Pulmonary artery endothelial cell (primary cell): ENCODE results near the gene SEC61A1. TPM values are rescaled to one million over a fixed set of nuclear protein-coding genes. Genes with fewer than 3 reads are reported as not detected.

Experiments
- DNase-seq: peaks from one replicate; pipeline ENCODE4 v3.0.0-alpha.2; 2011; ENCODE audit warnings: low read depth, low spot score
- total RNA-seq: library from RNA; depleted of rRNA; stranded (reverse); fragments of >200 nt; gene quantifications from 2 replicates; pipeline ENCODE4 v1.2.3, GENCODE V29; 2014

SEC61A1 gene
- 248 and 301 TPM in 2 replicates for total RNA-seq

GRCh38 chr3:128051837-128052594 lies at the start of gene SEC61A1:
Gene SEC61A1 (plus strand): TSS chr3:128052437. CDS start chr3:128052553, 116 bp downstream.
- DNase-seq: peak; percentile 75

DNA sequence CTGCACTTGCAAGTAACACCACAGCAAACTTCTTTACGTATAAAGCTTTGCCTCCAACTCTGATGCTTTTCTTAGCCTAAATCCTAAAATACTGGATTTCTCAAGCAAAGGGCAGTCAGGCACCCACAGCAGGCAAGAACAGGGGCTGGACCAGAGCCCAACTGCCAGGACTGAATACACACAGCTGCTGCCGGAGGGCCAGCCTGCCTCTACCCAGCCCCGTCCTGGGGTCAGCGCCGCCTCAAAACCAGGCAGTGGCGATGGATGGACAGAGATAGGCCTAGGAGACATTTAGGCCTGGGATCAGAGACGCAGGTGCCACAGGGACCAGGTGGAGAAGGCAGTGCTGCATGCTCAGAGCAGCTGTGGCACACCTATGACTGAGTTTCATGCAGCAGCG lies 47.6 kb upstream of the SEC61A1 start:
- no peak for DNase-seq

DNA sequence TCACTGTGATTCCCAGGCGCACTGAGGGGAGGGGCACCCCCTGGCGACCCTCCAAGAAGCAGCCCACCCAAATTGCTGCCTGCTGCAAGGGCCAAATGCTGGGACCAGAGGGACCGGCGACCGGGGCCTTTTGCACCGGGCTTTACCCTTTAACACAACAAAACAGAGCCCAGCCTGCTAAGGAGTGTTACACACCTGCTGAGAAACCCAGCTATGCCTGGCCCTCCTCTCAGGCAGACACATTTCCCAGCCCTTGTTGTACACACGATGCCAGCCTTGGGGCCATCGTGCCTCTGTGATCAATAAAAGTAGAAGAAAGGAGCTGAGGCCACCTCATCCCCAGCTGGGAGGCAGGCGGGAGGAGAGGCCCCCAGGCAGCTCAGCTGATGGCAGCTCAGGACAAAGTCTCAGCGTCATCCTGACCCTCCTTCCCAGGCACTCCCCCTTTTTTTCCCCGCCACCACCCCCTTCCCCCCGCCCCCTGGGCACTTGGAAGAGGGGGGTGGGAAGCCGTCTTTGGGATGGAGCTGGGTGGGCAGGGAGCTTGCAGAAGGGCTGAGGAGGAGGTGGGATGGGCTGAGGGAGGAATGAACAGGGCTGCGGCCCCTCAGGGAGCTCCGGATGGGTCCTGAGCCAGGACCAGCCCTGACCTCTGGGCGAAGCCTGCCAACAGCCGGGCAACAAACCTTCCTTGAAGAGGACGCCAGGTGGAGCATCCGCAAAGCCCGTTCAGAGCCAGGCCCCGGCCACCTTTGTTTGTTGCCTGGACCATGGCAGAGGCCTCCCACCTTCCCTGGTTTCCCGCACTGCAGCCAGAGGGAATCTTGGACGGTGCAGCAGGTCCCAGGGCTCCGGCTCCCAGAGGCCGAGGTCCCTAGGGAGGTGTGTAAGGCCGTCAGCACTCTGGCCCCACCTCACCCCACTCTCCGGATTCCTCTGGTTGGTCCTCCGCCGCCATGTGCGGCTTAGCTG lies 45.9 kb upstream of the SEC61A1 start:
- DNase-seq: no peak

GRCh38 chr3:128007033-128007424 lies 45.2 kb upstream of the SEC61A1 start:
- DNase-seq: no peak

DNA sequence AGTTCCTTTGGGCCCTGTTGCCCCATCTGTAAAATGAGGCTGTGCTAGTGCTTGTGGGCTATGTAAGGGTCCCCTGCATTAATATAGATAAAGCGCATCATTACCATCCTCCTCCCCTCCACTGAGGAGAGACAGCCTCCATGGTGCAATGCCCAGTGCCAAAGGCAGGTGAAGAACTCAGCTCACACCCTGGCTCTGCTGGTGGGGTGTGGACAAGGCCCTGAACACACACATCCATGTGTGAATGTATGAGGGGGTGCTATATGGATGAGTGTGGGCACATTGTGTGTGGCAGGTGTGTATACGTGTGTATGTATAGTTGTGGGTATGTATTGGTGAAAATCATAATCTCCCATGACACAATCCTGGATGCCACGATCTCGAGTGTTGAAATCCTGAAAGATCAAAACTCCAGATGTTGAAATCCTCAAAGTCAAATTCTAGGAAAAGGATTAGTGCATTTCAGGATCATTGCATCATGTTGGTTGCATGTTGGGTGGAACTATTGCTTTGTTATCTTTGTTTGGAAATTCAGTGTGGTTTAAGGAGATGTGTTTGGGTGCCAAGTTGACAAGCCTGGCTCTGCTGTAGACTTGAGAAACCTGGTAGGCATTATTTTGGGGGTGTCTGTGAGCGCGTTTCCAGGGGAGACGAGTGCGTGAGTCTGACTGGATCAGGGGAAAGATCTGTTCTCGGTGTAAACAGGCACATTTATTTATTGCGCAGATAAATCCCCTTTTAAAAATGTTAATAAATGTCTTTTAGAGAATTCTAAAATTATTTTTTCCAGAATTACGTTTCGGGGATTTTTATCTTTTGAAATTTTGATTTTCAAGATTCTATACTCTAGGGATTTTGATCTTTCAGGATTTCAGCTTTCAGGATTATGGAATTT lies 42.0 kb upstream of the SEC61A1 start:
- DNase-seq: no peak

GRCh38 chr3:128011140-128011539 lies 41.1 kb upstream of the SEC61A1 start:
- no peak for DNase-seq

- no peak for DNase-seq
These were observed 40.2 kb upstream of the SEC61A1 start for GRCh38 chr3:128012050-128012449.

DNA sequence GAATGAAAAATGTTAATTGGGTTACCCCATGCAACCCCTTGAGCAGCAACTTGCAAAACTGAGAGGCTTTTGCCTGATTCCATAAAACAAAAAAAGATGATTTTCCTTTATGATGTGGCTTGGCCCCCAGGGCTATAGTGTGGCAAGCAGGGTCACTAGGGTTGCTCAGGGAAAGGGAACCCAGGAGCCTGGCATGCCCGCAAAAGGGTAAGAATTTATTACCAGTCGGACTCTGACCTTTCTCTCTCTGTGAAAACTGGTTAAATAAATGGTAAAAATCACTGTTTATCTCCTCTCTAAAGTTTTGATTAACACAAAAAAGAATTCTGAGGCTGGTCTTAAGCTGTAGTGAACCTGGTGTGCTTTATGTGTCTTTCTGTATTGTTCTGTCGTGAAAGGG lies 37.7 kb upstream of the SEC61A1 start:
- no peak for DNase-seq

DNA sequence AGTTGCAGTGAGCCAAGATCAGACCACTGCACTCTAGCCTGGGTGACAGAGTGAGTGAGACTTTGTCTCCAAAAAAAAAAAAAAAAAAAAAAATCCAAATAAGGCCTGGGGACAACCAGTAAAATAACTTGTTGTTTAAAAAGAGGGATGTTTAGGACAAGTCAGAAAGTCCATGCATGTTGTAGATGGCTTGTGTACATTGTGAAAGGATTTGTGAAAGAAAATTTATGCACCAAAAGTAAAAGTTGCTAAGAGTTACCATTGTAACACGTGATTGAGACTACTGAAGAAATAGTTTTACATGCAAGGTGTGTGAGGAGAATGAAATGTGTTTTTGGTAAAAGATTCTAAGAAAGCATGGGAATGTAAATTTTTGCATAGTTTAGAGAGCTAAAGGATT lies 35.7 kb upstream of the SEC61A1 start:
- DNase-seq: no peak

GRCh38 chr3:128021768-128022372 lies 30.4 kb upstream of the SEC61A1 start:
- no peak for DNase-seq

DNA sequence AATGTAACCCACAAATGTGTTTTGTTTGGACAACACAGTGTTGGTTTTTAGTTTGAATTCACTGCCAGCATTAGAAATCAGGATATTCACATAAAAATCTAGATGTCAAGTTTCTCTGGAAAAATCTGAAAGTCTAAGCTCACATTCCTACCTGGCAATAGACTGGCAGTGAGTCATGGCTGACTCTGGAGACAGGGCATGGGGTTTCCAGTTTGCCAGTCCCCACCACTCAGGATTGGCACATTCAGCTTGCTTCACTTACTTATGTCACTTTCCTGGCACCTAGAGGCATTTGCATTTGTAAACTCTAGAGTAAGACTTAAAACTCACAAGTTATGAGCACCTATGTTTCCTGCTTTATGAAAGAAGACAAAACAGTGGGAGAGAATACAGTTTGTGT lies 19.1 kb upstream of the SEC61A1 start:
- no peak for DNase-seq

- no peak for DNase-seq
These were observed 16.1 kb upstream of the SEC61A1 start for GRCh38 chr3:128036119-128036518.

DNA sequence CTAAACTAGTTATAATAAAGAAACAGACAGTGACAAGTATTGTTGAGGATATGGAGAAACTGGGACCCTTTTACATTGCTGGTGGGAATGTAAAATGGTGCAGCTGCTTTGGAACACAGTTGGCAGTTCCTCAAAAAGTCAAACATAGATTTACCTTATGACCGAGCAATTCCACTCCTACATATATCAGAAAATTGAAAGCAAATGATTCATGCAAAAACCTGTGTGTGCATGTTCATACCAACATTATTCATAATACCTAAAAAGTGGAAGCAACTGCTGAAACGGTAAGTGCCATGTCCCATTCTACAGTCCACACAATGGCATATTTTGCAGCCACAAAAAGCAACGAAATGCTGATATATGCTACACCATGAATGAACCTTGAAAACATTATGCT lies 12.2 kb upstream of the SEC61A1 start:
- no peak for DNase-seq

GRCh38 chr3:128040660-128041059 lies 11.6 kb upstream of the SEC61A1 start:
- no peak for DNase-seq

GRCh38 chr3:128041344-128041743 lies 10.9 kb upstream of the SEC61A1 start:
- no peak for DNase-seq

DNA sequence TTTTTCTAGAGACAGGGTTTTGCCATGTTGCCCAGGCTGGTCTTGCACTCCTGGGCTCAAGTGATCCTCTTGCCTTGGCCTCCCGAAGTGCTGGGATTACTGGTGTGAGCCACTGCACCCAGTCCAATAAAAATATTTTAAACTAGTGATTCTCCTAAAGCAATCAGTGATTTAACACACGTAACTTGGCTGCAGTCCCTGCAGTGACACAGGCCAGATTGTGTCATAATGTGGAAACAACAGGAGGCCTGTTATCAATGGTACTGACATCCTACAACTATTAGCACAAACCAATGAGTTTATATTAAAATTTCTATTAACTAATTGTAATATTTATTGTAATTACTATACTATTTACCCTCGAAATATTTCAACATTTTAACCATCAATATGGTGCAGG lies 1.6 kb upstream of the SEC61A1 start:
- no peak for DNase-seq

DNA sequence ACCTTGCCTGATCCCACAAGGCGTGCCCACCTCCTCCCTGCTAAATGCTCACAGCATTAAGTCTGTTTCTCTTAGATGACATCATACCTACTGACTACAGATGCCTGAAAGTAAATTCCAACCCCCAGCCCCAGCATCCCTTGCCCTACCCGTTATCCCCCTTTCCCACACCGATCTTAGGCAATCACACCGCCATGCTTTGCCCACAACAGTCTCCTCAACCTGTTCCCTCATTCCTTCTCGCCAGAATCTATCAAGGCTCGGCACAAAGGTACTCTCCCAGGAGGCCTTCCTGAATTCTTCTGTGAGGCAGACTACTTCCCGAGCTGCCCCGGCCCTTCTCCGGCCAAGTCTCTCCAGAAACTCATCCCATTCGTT lies 789 bp upstream of the SEC61A1 start:
- DNase-seq: no peak

DNA sequence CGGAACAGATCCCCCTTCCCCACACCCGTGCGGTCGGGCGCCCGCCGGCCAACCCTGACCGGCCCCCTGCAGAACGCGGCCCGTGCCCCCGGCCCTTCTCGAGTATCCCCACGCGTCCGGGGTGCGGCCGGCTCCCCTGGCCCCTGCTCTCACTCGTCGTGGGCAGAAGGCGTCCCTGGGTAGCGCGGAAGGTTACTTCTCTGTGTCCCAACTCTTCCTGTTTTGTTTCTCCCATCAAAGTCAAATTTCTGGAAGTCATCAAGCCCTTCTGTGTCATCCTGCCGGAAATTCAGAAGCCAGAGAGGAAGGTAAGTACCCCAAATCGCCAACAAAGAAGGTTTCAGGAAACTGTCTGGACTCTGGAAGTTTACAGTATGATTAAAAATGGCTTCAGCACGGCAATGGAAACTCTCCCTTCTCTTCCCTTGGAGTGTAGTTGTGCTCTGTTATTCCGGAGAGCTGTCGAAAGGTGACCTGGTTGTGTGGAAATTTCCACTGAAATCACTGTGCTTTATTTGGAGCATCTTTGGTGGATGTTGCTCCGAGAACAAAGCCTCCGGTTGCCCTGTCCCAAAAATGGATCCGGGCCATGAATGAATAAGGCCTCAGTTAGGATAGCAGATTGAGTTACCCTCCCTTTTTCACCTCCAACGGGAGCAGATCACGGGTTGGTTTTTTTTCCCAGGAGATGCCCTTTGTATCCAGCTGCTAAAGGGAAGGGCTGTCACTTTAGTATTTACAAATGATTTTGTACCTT lies 536 bp downstream of the SEC61A1 start:
- DNase-seq: no peak

GRCh38 chr3:128053614-128054013 lies 1.4 kb downstream of the SEC61A1 start:
- DNase-seq: no peak

- DNase-seq: no peak
These were observed 2.1 kb downstream of the SEC61A1 start for GRCh38 chr3:128054367-128054766.
